Caco-2 (cell line): ENCODE results near the gene SHB. TPM values are rescaled to one million over a fixed set of nuclear protein-coding genes. Genes with fewer than 3 reads are reported as not detected.

Experiments
- BruUV-seq: library from RNA; stranded (reverse); fragments of 400-500 nt; replicated peaks from 2 replicates; lab custom pipeline; 2021; lab: Mats Ljungman, UMichigan
- CTCF ChIA-PET: fragments of 300-600 bp; sonication (Branson Sonifier 250); formaldehyde crosslinking; loops from one replicate; lab custom pipeline; 2022; ENCODE audit warnings: antibody characterized with exemption; lab: Charles Lee
- POLR2A ChIA-PET: fragments of 300-600 bp; sonication (Branson Sonifier 250); formaldehyde crosslinking; loops from one replicate; lab custom pipeline; 2022; ENCODE audit warnings: antibody characterized with exemption; lab: Charles Lee
- DNase-seq, 2 experiments: peaks; one replicate each; pipeline versions ENCODE4 v3.0.0 to v3.0.0-alpha.2; 2020 to 2022
- H3K27me3 ChIP-seq: replicated peaks from 2 replicates; pipeline ENCODE4 v1.6.0; 2011; ENCODE audit warnings: low read length; ENCODE audit not compliant: control insufficient read depth, insufficient read depth
- H3K36me3 ChIP-seq: 2 replicates; pipeline ENCODE4 v1.5.1; 2011; ENCODE audit warnings: low read length; ENCODE audit not compliant: control insufficient read depth, insufficient read depth
- H3K4me1 ChIP-seq: fragments of 250-450 bp; sonication (Bioruptor Pico); 2 replicates; pipeline ENCODE4 v1.5.1; 2020; ENCODE audit warnings: mild to moderate bottlenecking
- H3K4me3 ChIP-seq: 2 replicates; pipeline ENCODE4 v1.5.1; 2011; ENCODE audit warnings: low read depth, mild to moderate bottlenecking, control low read depth, low read length
- H3K9me3 ChIP-seq: fragments of 250-450 bp; sonication (Bioruptor Pico); 2 replicates; pipeline ENCODE4 v1.5.1; 2020; ENCODE audit warnings: mild to moderate bottlenecking, moderate library complexity
- H3K27ac Mint-ChIP-seq: one replicate; pipeline ENCODE4 v1.8.0; 2022; ENCODE audit warnings: mixed read lengths; ENCODE audit not compliant: unreplicated experiment
- H3K27me3 Mint-ChIP-seq: one replicate; pipeline ENCODE4 v1.8.0; 2022; ENCODE audit warnings: mixed read lengths; ENCODE audit not compliant: insufficient read depth, unreplicated experiment
- H3K36me3 Mint-ChIP-seq: one replicate; pipeline ENCODE4 v1.8.0; 2022; ENCODE audit warnings: mild to moderate bottlenecking, mixed read lengths; ENCODE audit not compliant: insufficient read depth, unreplicated experiment
- H3K4me1 Mint-ChIP-seq: one replicate; pipeline ENCODE4 v1.8.0; 2022; ENCODE audit warnings: low read depth, mixed read lengths; ENCODE audit not compliant: unreplicated experiment
- H3K4me3 Mint-ChIP-seq: one replicate; pipeline ENCODE4 v1.8.0; 2022; ENCODE audit warnings: mild to moderate bottlenecking, moderate library complexity, mixed read lengths; ENCODE audit not compliant: unreplicated experiment
- H3K9me3 Mint-ChIP-seq: one replicate; pipeline ENCODE4 v1.8.0; 2022; ENCODE audit warnings: mixed read lengths; ENCODE audit not compliant: unreplicated experiment
- CTCF ChIP-seq, 2 experiments: fragments of 200-600 bp in 1 of 2; IDR thresholded peaks; 1 replicate in 1 of 2; 2 replicates in 1 of 2; pipeline versions ENCODE4 v1.5.1 to v1.8.0; 2011 to 2022; ENCODE audit warnings: antibody characterized with exemption in 1 of 2, control low read depth in 1 of 2, inconsistent platforms in 1 of 2, low read depth in 1 of 2, low read length in 1 of 2, mild to moderate bottlenecking in 1 of 2, moderate library complexity in 1 of 2; ENCODE audit not compliant: insufficient read depth in 1 of 2, severe bottlenecking in 1 of 2, unreplicated experiment in 1 of 2
- intact Hi-C: fragments of 100-400 bp; cut with micrococcal nuclease; formaldehyde crosslinking; loops from one replicate; pipeline ENCODE4 v1.10.0; 2022; ENCODE audit not compliant: unreplicated experiment
- total RNA-seq: library from RNA; stranded (reverse); gene quantifications from 2 replicates; pipeline ENCODE4 v1.2.3, GENCODE V29; 2022

Gene SHB
- total RNA-seq, 1 experiment from 2014 or later, result 18.3 TPM

GRCh38 chr9:37953775-37954437 is 115.1 kb downstream of the SHB start:
- ChIA-PET POLR2A (no interaction called here), CTCF (no interaction called here)
- no TSS peak for BruUV-seq
- TF ChIP-seq CTCF (IDR thresholded peaks at IDR 0.05; ENCODE audit: insufficient read depth in 1 of 2, low read depth in 1 of 2, low read length in 1 of 2, severe bottlenecking in 1 of 2, unreplicated experiment in 1 of 2), result no peak
- intact Hi-C loops, result no loop called here
- Histone ChIP-seq H3K4me3 (no peak overlapping the region), H3K36me3 (no peaks in the 10 kb centered on the region), H3K27me3 (no peaks in the 10 kb centered on the region), H3K9me3 (no peaks in the 10 kb centered on the region), H3K4me1 (peaks cover 24% of the 10 kb centered on the region)
- Mint-ChIP-seq H3K27me3 (no peaks in the 10 kb centered on the region), H3K4me1 (peaks cover 29% of the 10 kb centered on the region), H3K27ac (peak overlapping the region; percentile 32), H3K36me3 (peaks cover 52% of the 10 kb centered on the region), H3K9me3 (no peaks in the 10 kb centered on the region), H3K4me3 (no peak overlapping the region)
- no peak for DNase-seq

- Mint-ChIP-seq H3K36me3 (peaks cover 56% of the 10 kb centered on the region), H3K27ac (peak overlapping the region; percentile 32), H3K4me3 (no peak overlapping the region), H3K9me3 (no peaks in the 10 kb centered on the region), H3K27me3 (no peaks in the 10 kb centered on the region), H3K4me1 (peaks cover 29% of the 10 kb centered on the region)
- BruUV-seq, result no TSS peak
- DNase-seq, result no peak
- Histone ChIP-seq H3K27me3 (no peaks in the 10 kb centered on the region), H3K4me1 (peaks cover 24% of the 10 kb centered on the region), H3K4me3 (no peak overlapping the region), H3K9me3 (no peaks in the 10 kb centered on the region), H3K36me3 (no peaks in the 10 kb centered on the region)
- CTCF ChIA-PET, result no interaction called here
- POLR2A ChIA-PET, result no interaction called here
- TF ChIP-seq CTCF (IDR thresholded peaks at IDR 0.05; ENCODE audit: insufficient read depth in 1 of 2, low read depth in 1 of 2, low read length in 1 of 2, severe bottlenecking in 1 of 2, unreplicated experiment in 1 of 2), result no peak
- intact Hi-C loops, result no loop called here
Measured at GRCh38 chr9:37953206-37953774, 115.7 kb downstream of the SHB start.

GRCh38 chr9:37952731-37953130 is 116.3 kb downstream of the SHB start:
- no TSS peak for BruUV-seq
- Mint-ChIP-seq H3K4me3 (no peak overlapping the region), H3K36me3 (peaks cover 56% of the 10 kb centered on the region), H3K4me1 (peaks cover 26% of the 10 kb centered on the region), H3K9me3 (no peaks in the 10 kb centered on the region), H3K27ac (peak overlapping the region; percentile 32), H3K27me3 (no peaks in the 10 kb centered on the region)
- Histone ChIP-seq H3K4me3 (no peak overlapping the region), H3K9me3 (no peaks in the 10 kb centered on the region), H3K36me3 (peaks cover 2% of the 10 kb centered on the region), H3K4me1 (peaks cover 24% of the 10 kb centered on the region), H3K27me3 (no peaks in the 10 kb centered on the region)
- POLR2A ChIA-PET, result no interaction called here
- CTCF ChIA-PET, result no interaction called here
- no peak for TF ChIP-seq CTCF (IDR thresholded peaks at IDR 0.05; ENCODE audit: insufficient read depth in 1 of 2, low read depth in 1 of 2, low read length in 1 of 2, severe bottlenecking in 1 of 2, unreplicated experiment in 1 of 2)
- intact Hi-C loops, result no loop called here
- DNase-seq, result no peak
